ENCODE measurements around the gene GREM1. TPM values are rescaled to one million over a fixed set of nuclear protein-coding genes. Genes with fewer than 3 reads are reported as not detected.

The GREM1 gene
- total and polyA plus RNA-seq, 2 of the 8 experiments (the other 6 are each of a cell fraction or from before 2014, with no cell fraction given): 0.12 to 1.1 TPM

GRCh38 chr15:32784581-32784980, 66.8 kb downstream of the GREM1 start:
- Histone ChIP-seq H2BK20ac (ENCODE audit: low read length) (no peak overlapping the region), H3K9me3 (ENCODE audit: insufficient read depth in 2 of 2, low read depth in 1 of 2, low read length in 1 of 2) (no peaks in the 10 kb centered on the region), H2AK5ac (ENCODE audit: low read depth, low read length) (no peak overlapping the region), H3K79me1 (ENCODE audit: low read depth, low read length) (no peaks in the 10 kb centered on the region), H2BK5ac (ENCODE audit: low read depth, low read length) (no peak overlapping the region), H3K79me2 (ENCODE audit: control insufficient read depth in 1 of 2, insufficient read depth in 2 of 2, low read length in 2 of 2) (no peaks in the 10 kb centered on the region), H3K14ac (ENCODE audit: insufficient read length) (no peak overlapping the region), H3K27ac (ENCODE audit: low read depth, low read length) (no peak overlapping the region), H3K4me2 (ENCODE audit: insufficient read depth in 1 of 2, low read depth in 2 of 2, low read length in 2 of 2) (no peak overlapping the region), H2BK15ac (ENCODE audit: low read length) (no peak overlapping the region), H3K56ac (replicated peaks; ENCODE audit: insufficient read length, low read depth, low read length) (no peak overlapping the region), H4K5ac (ENCODE audit: insufficient read length, low read depth, low read length) (no peak overlapping the region), H3K4me3 (ENCODE audit: extremely low read depth in 1 of 4, insufficient read depth in 2 of 4, low read depth in 3 of 4, low read length in 4 of 4) (no peak overlapping the region), H3K27me3 (replicated peaks in 1 of 4; ENCODE audit: control insufficient read depth in 3 of 4, extremely low read depth in 1 of 4, insufficient read depth in 3 of 4, low read length in 3 of 4) (no peaks in the 10 kb centered on the region), H4K20me1 (replicated peaks in 1 of 2; ENCODE audit: control insufficient read depth in 1 of 2, insufficient read depth in 2 of 2, low read length in 2 of 2) (no peaks in the 10 kb centered on the region), H3K23ac (ENCODE audit: insufficient read length) (no peak overlapping the region), H4K8ac (ENCODE audit: extremely low read depth, insufficient read depth, low read length) (no peak overlapping the region), H3K36me3 (ENCODE audit: control insufficient read depth in 2 of 4, insufficient read depth in 4 of 4, low read length in 3 of 4) (no peaks in the 10 kb centered on the region), H3K4ac (replicated peaks; ENCODE audit: insufficient read length, low read depth, low read length) (no peak overlapping the region), H3K18ac (ENCODE audit: extremely low read depth, low read length) (no peak overlapping the region), H3K4me1 (replicated peaks in 1 of 4; ENCODE audit: control insufficient read depth in 3 of 4, insufficient read depth in 4 of 4, low read length in 3 of 4) (peaks cover 0 to 4% (median 3%) of the 10 kb centered on the region in 4 experiments; a peak in 2 of 7 replicates), H2BK12ac (ENCODE audit: low read depth, low read length) (no peak overlapping the region), H2AFZ (ENCODE audit: low read length) (no peak overlapping the region), H4K91ac (replicated peaks; ENCODE audit: insufficient read length, low read length) (no peak overlapping the region), H3K9ac (replicated peaks in 1 of 4; ENCODE audit: extremely low read depth in 1 of 4, low read depth in 3 of 4, low read length in 3 of 4) (no peak overlapping the region), H3K23me2 (ENCODE audit: low read depth, low read length) (no peaks in the 10 kb centered on the region; the same call in 1 of the 2 replicates), H2BK120ac (replicated peaks; ENCODE audit: low read depth, low read length) (no peak overlapping the region)
- ChIA-PET POLR2A (ENCODE audit: partially characterized antibody) (no interaction called here), CTCF (ENCODE audit: partially characterized antibody) (interaction anchor here (0.7 kb wide), 1 partner anchor 14 kb away, joined by 3 read pairs; no protein-coding TSS in a partner anchor)
- FAIRE-seq: no peak
- DNase-seq (ENCODE audit: low read depth in 1 of 2, low spot score in 2 of 2): no peak
- TF ChIP-seq SIRT6 (IDR thresholded peaks at IDR 0.05; ENCODE audit: low read length) (no peak), CHD7 (IDR thresholded peaks at IDR 0.05; ENCODE audit: insufficient replicate concordance, low read length) (no peak)

All from H1 (cell line).